Testis (tissue), 2 donors: ENCODE data around the gene GHRHR.

Source experiments
- POLR2A ChIP-seq: fragments of 450-650 bp; IDR thresholded peaks from one replicate; pipeline ENCODE4 v1.6.1; 2017; ENCODE audit warnings: antibody characterized with exemption, mild to moderate bottlenecking, moderate library complexity
- TF ChIP-seq, protein P1 (sequence below), 3 experiments: fragments of 450-650 bp in 2 of 3; fragments of 200-600 bp in 1 of 3; sonication (generic) in 1 of 3; IDR thresholded peaks; one replicate each; pipeline ENCODE4 v1.5.1; 2016 to 2019; ENCODE audit warnings: antibody characterized with exemption in 3 of 3, mild to moderate bottlenecking in 2 of 3, moderate library complexity in 1 of 3

DNA sequence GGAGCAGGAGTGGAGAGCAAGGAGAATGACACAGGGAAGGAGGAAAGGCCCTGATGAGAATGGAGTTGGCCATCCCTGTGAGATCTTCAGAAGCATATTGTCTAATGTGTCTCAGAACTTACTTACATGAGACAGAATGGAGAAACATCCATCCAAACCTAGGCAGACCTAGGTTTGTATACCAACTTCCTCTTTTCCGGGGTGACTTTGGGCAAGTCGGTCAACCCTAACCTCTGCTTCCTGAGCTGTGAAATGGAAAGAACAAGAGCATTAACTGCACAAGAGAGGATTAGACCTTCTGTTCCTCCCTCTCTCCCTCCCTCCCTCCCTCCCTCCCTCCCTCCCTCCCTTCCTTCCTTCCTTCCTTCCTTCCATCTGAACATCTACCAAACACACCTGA lies 4.5 kb downstream of the GHRHR start:
- TF ChIP-seq, protein P1, sequence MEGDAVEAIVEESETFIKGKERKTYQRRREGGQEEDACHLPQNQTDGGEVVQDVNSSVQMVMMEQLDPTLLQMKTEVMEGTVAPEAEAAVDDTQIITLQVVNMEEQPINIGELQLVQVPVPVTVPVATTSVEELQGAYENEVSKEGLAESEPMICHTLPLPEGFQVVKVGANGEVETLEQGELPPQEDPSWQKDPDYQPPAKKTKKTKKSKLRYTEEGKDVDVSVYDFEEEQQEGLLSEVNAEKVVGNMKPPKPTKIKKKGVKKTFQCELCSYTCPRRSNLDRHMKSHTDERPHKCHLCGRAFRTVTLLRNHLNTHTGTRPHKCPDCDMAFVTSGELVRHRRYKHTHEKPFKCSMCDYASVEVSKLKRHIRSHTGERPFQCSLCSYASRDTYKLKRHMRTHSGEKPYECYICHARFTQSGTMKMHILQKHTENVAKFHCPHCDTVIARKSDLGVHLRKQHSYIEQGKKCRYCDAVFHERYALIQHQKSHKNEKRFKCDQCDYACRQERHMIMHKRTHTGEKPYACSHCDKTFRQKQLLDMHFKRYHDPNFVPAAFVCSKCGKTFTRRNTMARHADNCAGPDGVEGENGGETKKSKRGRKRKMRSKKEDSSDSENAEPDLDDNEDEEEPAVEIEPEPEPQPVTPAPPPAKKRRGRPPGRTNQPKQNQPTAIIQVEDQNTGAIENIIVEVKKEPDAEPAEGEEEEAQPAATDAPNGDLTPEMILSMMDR (IDR thresholded peaks at IDR 0.05) = no peak
- no peak for TF ChIP-seq POLR2A
